GM20431 (cell line): ENCODE measurements around the gene KLHDC4.

ENCODE experiments used
- in situ Hi-C: fragments of 300-500 bp; cut with MseI, MboI; formaldehyde crosslinking; loops from one replicate; pipeline ENCODE4 v1.15.0; 2020; ENCODE audit warnings: low sequenced_read_pairs; ENCODE audit not compliant: unreplicated experiment

Gene KLHDC4

GRCh38 chr16:87704754-87705353 lies 60.9 kb downstream of the KLHDC4 start:
- in situ Hi-C loops = no loop called here

- in situ Hi-C loops = no loop called here
These were observed 61.9 kb downstream of the KLHDC4 start for GRCh38 chr16:87703835-87704375.

GRCh38 chr16:87703071-87703470 lies 62.7 kb downstream of the KLHDC4 start:
- in situ Hi-C loops = no loop called here

- in situ Hi-C loops = no loop called here
These were observed 63.4 kb downstream of the KLHDC4 start for GRCh38 chr16:87702325-87702811.

GRCh38 chr16:87701505-87701921 lies 64.3 kb downstream of the KLHDC4 start:
- in situ Hi-C loops = no loop called here

- in situ Hi-C loops = no loop called here
These were observed 64.7 kb downstream of the KLHDC4 start for GRCh38 chr16:87701078-87701460.

- in situ Hi-C loops = no loop called here
These were observed 65.2 kb downstream of the KLHDC4 start for GRCh38 chr16:87700406-87701077.

GRCh38 chr16:87698676-87699199 lies 67.0 kb downstream of the KLHDC4 start:
- in situ Hi-C loops = no loop called here

- in situ Hi-C loops = no loop called here
These were observed 67.5 kb downstream of the KLHDC4 start for GRCh38 chr16:87698241-87698640.

GRCh38 chr16:87697792-87698191 lies 68.0 kb downstream of the KLHDC4 start:
- in situ Hi-C loops = no loop called here

GRCh38 chr16:87697256-87697655 lies 68.5 kb downstream of the KLHDC4 start:
- in situ Hi-C loops = no loop called here

- in situ Hi-C loops = no loop called here
These were observed 69.1 kb downstream of the KLHDC4 start for GRCh38 chr16:87696726-87697125.

GRCh38 chr16:87695534-87695933 lies 70.3 kb downstream of the KLHDC4 start:
- in situ Hi-C loops = no loop called here

GRCh38 chr16:87694441-87695125 lies 71.2 kb downstream of the KLHDC4 start:
- in situ Hi-C loops = no loop called here

- in situ Hi-C loops = no loop called here
These were observed 72.0 kb downstream of the KLHDC4 start for GRCh38 chr16:87693827-87694226.

GRCh38 chr16:87692756-87693155 lies 73.0 kb downstream of the KLHDC4 start:
- in situ Hi-C loops = no loop called here

GRCh38 chr16:87692176-87692575 lies 73.6 kb downstream of the KLHDC4 start:
- in situ Hi-C loops = no loop called here

GRCh38 chr16:87691686-87692079 lies 74.1 kb downstream of the KLHDC4 start:
- in situ Hi-C loops = no loop called here

GRCh38 chr16:87690911-87691685 lies 74.7 kb downstream of the KLHDC4 start:
- in situ Hi-C loops = no loop called here

- in situ Hi-C loops = no loop called here
These were observed 75.8 kb downstream of the KLHDC4 start for GRCh38 chr16:87689956-87690465.
